HG02798 (cell line): Measurements from ENCODE around the gene GDI1.

Experiments
- ATAC-seq: cut with Tn5 transposase; IDR thresholded peaks from one replicate; pipeline ENCODE4 v1.9.1; 2021; ENCODE audit warnings: mild to moderate bottlenecking; ENCODE audit not compliant: unreplicated experiment, poor library complexity

GDI1 gene

DNA sequence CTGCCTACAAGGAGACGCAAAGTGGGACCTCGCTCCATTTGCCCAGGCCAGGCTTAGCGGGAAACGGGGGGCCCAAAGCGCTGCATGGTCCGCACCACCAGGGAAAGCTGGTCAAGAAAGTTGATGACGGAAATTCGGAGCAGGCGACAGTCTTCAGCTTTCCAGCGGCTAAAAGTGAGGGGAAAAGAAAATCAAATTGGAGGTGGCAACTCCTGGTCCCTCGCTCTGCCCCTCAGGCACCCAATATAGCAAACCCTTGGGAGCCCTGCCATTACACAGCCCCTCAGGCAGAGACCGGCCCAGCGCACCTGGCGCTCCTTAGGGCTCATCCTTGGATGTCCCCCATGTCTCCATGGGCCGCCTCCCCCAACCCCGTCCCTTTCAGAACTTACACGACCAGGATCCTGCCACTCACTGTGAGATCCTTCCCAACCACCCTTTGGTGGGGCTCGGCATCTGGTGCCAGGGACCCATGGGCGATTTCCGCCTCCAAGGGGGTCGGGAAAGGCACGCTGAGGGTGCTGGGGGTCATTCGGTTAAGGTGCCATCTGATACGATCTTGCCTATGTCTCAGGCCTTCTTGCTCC, 41.0 kb downstream of the GDI1 start:
- ATAC-seq, result no peak

DNA sequence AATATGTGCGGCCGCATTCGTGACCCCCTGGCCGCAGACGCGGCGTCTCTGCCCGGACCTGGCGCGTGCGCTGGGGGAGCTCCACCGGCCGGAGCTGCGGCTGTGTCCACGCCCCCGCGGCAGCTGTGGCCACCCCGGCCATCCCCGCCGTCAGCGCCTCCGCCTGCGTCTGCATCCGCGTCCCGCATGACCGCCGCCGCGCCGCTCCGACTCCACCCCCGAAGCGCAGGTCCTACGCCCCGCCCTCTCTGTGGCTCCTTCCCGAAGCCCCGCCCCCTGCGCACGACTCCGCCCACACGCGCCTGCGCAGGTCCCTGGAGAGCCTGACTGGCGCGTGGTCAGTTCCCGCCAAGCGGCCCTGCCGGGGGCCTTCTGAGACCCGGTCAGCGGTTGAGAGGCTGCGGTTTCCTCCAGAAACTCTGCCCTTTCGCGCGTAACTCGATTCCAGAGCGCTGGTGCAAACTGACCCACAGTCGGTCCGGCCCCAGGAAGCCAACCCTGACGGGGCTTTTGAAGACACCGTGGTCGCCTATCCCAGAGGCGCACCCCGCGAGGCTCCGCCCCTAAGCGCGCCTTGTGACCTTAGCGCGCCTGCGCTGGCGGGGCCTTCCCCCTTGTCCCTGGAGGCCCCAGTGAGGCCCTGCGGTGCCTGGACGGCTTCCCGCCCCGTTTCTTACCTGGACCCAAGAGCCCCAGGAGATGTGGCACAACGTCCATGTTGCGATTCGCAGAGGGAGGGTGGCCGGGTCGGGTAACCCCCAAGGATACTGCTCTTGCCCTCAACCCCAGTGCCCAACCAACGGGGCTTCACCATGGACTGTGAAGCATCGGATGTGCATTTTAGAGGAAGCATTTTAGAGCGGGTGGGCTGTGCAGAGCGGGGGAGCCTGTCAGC, 42.0 kb downstream of the GDI1 start, which contains the start of gene LAGE3:
Gene LAGE3, minus strand, starts transcription at position 554 of the 895 bp plus-strand sequence. Its CDS starts 366 bp downstream, at position 188.
- peak; percentile 94 for ATAC-seq

DNA sequence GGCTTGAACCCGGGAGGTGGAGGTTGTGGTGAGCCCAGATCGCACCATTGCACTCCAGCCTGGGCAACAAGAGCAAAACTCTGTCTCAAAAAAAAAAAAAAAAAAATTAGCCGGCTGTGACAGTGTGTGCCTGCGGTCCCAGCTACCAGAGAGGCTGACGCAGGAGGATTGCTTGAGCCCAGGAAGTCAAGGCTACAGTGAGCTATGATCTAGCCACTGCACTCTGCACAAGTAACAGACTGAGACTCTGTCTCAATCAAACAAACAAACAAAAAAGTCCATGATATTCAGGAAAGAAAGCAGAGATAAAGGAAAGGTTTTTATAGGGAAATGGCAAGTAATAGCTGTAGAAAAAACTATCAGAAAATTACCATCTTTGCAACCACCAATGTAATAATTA, 44.2 kb downstream of the GDI1 start:
- ATAC-seq, result no peak

DNA sequence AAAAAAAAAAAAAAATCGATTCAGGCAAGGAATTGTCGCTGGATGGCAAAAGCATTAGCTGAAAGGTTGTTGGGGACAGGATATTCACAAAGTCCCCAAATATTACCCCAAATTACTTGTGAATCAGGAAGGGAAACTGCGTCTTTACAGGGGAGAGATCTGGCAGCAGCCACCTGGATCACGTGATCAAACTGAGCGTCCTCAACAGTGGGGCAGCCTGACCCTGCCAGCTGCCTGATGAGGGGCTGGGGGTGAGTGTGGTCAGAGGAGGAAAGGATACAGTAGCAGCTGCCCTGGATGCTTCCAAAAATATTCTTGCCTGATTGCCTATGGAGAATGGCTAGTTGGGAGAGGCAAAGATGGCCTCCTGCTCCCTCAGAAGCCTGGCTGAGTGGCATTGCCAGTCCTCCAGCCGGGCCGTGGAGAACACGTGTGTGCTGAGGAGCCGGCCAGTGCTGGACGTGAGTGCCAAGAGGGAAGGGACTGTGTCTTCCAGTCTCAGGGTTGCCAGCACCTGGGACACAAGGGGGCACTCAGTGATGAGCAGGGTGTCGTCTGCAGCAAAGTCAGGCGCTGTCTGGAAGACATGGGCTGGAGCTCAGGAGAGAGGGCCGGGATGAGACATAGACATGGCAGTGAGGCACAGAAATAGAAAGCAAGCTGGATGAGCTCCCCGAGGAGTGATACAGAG, 45.1 kb downstream of the GDI1 start:
- no peak for ATAC-seq

DNA sequence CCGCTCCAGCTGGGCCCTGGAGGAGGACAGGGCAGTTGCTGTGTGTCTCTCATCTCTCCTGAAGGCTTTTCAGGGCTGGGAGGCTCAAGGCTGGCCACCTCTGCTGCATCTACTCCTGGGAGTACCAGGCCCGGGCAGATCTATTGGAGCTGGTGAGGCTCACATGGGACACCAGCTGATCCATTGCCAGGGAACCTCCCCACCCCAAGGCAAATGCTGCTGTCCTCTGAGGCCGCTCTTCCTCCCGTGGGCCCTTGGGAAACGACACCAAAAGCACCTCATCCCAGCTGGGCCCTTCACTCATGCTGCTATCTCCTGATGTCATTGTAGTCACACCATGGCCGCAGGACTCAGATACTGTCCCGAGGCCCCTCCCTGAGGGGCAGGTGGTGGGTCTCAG, 45.8 kb downstream of the GDI1 start:
- ATAC-seq, result no peak

DNA sequence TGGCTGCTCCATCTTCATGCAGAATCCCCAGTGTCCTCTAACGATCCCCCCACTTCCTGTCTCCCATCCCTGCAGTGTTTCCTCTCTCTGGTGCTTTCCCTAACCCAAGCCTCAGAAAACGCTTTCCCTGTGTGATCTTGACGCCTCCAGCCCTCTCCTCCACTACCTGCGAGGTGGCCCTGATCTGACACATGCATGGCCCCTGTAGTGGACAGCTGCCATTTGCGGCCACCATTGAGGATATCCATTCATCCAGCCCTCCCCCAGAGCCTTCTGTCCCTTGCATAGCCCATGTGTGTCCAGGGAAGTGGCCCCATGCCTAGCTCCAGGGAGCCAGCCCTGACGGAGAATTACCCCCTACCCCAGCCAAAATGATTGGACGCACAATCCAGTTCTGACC, 46.4 kb downstream of the GDI1 start:
- ATAC-seq, result no peak

DNA sequence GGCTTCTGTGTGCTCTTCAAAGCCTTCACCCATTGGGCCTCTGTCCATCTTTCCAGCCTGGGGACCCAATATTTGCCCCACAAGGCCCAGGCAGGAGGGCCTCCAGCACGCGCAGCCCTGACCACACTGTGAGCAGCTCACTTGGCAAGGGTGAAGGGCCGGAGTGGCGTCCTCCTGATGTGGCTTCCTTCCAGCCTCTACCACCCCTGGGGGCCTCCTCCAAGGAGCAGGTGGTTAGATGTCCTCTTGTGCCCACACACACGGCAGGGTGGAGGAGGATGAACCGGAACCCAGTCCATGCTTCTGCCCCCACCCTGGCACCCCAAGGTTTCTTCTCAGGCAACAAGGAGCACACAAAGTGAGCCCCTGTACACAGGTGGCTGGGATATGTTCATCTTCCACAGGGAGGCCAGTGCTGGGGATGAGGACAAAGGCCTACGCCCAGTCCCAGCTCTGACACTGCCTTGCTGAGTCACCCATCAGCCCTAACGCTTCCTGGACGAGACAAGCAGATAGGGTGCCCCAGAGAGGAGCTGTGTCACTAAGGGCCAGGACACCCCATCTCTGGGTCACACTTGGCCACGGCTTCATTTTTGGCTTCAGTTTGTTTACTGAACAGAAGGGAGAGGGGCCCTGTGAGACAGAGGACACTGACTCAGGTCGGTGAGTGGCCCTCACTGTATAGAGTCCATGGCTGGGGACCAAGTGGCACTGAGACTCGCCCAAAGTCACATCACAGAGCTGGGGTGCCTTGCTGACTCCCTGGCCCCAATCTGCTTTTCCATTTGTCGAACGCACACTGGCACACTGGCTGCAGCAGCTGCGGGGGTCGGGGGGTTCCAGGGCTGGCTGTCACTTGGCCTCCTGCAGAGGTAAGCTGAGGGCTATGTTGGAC, 47.5 kb downstream of the GDI1 start:
- ATAC-seq, result no peak

DNA sequence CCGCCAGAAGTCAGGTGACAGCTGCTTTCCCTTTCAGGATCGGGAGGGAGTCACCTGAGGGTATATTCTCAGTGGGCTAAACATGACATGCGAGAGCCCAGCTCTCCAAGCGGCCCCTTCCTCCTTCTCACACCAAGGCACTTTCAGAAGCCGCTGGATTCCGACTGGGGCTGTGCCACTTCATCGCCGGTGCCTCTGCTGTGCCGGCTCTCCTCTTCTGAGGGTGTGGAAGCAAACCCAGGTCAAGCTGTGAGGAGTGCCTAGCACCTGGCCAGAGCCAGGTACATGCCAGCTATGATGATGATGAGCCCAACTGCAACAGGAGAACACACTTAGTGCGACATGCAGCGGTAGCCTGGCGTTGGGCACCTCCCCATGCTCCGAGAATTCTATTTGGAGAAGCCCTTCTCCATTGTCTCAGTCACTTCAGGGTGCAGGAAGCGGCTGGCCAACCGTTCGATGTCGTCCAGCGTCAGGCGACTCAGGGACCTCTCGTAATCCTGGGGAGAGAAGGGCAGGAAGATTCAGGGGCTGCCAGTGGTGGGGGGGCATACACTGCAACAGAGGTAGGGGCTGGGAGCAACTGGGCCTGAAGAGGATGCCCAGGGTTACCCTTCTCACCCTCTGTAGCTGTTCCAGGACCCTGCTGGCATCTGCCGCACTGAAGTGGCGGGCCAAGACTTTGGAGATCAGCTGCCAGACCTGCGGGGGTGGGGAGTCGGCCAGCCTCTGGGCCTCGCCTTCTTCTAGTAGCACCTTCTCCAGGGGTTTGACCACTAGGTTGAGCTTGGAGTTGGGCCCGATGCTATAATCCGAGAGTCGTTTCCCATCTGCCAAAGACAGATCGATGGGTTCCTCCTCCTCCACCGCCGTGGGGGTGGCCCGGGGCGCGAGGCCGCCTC, 48.4 kb downstream of the GDI1 start:
- ATAC-seq, result no peak

DNA sequence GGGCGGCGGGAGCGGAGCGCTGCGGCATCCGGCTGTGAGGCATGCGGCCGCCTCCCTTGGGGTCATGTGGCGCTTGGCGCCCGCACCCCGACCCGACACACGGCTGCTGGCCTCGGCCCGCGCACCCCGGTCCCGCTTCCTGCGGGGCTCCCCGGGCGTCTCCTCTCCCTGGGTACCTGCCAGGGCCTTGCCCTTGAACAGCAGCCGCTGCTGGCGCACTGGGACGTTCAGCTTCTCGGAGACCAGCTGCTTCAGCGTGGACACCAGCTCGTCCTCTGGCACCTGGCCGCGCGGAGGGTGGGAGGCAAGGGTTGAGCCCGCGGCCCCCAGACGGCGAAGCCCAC, 49.1 kb downstream of the GDI1 start:
- ATAC-seq, result no peak

DNA sequence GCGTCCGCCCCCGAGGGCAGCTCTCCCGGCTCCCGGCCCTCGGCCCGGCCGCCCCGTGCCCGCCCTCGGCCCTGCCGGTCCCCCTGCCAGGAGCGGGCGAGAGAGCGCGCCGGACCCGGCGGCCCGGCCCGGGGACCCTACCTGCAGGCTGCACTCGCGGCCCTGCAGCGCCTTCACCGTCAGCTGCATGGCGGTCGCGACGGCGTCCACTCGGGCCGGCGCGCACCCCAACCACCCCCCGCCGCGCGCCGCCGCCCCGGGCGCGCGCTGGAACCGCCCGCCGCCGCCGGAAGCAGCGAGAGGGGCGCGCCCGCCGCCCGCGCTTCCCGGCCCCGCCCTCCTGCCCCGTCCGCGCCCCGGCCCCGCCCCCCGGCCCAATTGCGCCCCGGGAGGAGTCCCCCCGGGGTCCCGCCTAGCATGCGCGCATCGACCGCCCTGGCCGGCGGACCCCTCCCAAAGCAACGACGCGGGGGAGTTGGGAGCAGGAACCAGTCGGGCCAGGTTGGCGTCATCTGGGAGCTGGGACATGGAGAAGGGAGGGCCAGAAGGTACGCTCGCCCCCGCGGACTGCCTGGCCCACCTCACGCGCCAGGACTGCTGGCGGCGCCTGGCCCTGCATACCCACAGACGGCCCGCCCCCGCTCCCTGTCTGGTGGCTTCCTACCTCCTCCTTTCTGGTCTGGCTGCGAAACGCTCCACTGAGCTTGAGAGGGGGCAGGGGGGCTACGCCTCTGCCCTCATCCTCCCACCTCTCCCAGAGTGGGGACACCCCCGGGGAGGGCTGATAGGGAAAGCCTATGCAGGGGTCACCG, 49.6 kb downstream of the GDI1 start, which contains the start of gene UBL4A:
Gene UBL4A, minus strand, starts transcription at position 220 of the 812 bp plus-strand sequence. Its CDS starts 31 bp downstream, at position 189.
- ATAC-seq, result peak; percentile 45

DNA sequence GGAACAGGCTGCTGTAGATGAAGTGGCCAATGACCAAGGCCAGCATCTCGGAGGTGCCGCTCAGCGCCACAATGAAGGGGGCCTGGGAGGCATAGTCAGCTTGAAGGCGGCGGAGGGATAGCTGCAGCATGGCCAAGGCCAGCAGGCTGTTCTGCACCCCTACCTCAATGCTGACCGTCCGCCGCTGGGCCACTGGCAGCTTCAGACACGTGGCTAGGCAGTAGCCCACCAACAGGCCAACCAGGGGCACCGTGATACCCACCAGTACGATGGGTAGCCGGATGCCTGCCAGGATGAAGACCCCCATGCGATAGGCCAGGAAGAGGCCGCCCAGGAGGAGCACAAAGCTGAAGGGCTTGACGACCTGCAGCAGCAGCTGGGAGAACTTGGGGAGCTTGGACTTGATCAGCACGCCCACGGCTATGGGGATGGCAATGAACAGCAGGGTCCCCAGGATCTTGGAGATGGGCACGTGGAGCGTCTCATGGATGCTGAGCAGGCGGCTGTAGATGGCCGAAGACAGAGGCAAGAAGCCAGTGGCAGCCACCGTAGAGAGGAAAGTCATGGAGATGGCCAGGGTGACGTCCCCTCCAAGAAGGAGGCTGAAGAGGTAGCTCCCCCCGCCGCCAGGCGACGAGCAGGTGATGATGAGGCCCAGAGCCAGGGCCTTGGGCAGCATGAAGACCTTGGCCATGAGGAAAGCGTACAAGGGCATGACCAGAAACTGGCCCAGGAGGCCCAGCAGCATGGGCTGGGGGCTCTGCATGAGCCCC, 50.8 kb downstream of the GDI1 start:
- ATAC-seq, result no peak

DNA sequence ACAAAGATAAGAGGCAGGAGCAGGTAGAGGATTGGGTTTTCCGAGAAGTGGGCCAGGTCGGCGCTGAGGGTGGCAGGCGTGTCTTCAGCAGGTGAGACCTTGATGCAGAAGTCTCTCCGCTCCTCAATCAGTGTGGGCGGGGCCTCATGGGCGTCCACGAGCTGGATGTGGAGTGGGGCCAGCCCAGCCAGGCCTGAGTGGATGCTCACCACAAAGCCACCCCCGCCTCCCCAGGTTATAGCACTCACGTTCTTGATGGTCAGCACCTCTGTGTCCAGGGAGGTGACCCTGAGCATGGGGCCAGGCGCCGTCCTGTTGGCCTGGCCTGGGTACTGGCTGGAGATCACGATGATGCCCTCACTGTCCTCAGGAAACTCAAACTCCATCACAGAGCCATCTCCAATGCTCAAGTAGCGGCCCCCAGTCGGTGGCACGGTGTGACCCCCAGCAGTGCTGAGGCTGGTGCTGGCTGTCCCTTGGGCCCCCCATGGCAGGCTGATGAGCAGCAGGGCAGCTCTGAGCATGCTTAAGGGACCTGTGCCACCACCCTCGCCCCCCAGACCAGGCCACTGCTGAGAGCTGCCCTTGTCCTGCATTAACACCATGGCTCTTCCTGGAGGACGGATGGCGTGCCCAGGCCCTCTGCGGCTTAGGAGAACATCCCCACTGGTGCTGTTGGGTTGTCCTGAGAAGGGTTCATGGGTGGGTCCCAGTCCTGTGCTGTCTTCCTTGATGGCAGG, 51.6 kb downstream of the GDI1 start:
- ATAC-seq, result no peak

DNA sequence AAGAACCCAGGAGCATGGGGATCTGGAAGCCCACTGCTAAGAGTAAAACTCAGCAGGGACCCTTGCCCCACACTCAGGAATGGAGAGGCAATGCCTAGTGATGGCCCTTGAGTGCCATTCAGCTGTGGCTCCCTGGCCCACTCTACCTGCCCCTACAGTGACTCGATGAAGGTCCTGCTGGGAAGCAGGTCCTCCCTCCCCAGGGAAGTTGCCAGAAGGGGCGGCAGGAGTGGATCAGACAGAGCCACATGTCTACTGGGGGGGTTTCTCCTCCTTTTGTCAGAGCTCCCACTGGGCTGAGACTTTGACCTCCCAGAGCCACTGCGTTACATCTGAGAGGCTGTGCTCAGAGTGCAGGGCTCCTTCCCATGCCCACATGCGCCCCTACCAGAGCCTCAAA, 52.2 kb downstream of the GDI1 start:
- no peak for ATAC-seq

DNA sequence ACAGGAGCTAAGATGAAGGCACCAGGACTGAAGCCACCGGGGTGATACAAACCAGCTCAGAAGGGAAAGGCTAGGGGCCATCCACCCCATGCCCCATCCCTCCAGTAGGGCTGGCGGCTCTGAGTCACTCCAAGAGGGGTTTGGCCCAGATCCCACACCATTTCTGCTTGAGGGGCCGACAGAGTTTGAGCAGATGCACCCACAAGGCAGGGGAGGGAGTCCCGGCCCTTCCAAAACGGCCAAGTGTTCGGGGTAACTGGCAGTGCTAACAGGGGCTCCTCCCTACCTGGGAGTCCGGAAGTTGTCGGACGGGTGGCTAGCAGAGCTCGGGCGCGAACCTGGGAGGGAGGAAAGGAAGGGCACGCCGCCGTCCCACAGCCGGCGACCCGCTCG, 53.1 kb downstream of the GDI1 start:
- ATAC-seq, result peak; percentile 24

DNA sequence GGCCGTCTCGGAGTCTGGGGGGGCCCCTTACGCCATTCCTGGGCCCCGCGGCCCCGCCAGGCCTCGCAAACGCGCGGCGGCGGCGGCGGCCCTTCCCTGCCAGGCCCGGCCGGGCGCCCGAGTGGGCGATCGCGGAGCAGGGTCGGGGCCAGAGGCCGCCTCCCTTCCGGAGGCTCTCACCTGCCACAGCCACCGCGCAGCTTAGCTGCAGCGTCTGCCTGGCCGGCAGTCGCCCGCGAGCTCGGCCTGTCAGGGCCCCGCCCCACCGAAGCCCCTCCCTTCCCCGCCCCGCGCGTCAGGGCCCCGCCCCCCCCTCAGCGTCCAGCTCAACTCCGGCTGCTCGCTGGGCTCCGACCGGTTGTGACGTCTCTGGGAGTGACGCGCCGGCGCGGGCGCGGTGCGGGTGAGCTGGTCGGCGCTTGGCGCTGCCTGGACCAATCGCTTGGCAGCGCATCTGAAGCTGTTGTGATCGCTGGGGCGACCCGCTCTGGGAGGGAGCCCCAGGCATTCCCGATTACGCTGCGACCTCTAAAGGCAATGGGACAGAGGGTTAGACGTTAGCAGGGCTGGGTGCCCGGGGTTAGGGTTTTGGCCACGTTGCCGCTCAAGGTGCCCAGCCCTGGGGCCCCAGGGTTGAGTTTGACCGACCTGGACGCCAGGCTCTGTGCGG, 53.6 kb downstream of the GDI1 start, which contains the start of gene SLC10A3:
Gene SLC10A3, minus strand, starts transcription at position 216 of the 670 bp plus-strand sequence. CDS start 1,689 bp downstream, outside the sequence.
- ATAC-seq, result peak; percentile 86
